Measurements from ENCODE around the gene MAML2. TPM values are rescaled to one million over a fixed set of nuclear protein-coding genes. Genes with fewer than 3 reads are reported as not detected.

Gene MAML2
- total and polyA plus RNA-seq, 9 of the 15 experiments (the other 6 are each of a cell fraction or from before 2014, with no cell fraction given): 0.79 to 6.8 (median 4.8) TPM

GRCh38 chr11:96038046-96038445 lies 304.9 kb downstream of the MAML2 start:
- H3K36me3 ChIP-seq (ENCODE audit: control insufficient read depth, insufficient read depth, low read length): no peaks in the 10 kb centered on the region
- DNase-seq (ENCODE audit: extremely low read depth in 1 of 4, low spot score in 3 of 4): no peak
- H3K4me1 ChIP-seq (replicated peaks in 1 of 2; ENCODE audit: control insufficient read depth in 2 of 2, insufficient read depth in 2 of 2, low read length in 2 of 2): no peaks in the 10 kb centered on the region
- no peak overlapping the region for H2AFZ ChIP-seq (ENCODE audit: low read depth, low read length)
- no peak overlapping the region for H3K4me3 ChIP-seq
- 79% methylated on average over 5 of the region's 5 CpGs for WGBS (ENCODE audit: insufficient coverage, low coverage, missing lambda C conversion rate)
- intact Hi-C loops (cut with micrococcal nuclease): no loop called here
- H3K79me2 ChIP-seq (ENCODE audit: control insufficient read depth, insufficient read depth, low read length): no peaks in the 10 kb centered on the region
- no peak for ATAC-seq
- no peak for FAIRE-seq
- CTCF ChIA-PET (ENCODE audit: low intra/inter-chr PET ratio): no interaction called here
- H4K20me1 ChIP-seq (replicated peaks; ENCODE audit: control insufficient read depth, insufficient read depth, low read length): no peaks in the 10 kb centered on the region
- in situ Hi-C loops (cut with MboI): no loop called here
- POLR2A ChIA-PET: no interaction called here
- TF ChIP-seq TFAM (CRISPR knock-in tag; conservative IDR thresholded peaks at IDR 0.05) (no peak), ELF4 (CRISPR knock-in tag; IDR thresholded peaks at IDR 0.05) (no peak), GTF2A2 (tag; IDR thresholded peaks at IDR 0.05) (no peak), ZBTB34 (CRISPR knock-in tag; IDR thresholded peaks at IDR 0.05) (no peak)
- TF ChIP-seq, protein P1, sequence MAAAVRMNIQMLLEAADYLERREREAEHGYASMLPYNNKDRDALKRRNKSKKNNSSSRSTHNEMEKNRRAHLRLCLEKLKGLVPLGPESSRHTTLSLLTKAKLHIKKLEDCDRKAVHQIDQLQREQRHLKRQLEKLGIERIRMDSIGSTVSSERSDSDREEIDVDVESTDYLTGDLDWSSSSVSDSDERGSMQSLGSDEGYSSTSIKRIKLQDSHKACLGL (CRISPR knock-in tag; IDR thresholded peaks at IDR 0.05; ENCODE audit: borderline replicate concordance, poor library complexity, severe bottlenecking): no peak
- TF ChIP-seq, protein P2, sequence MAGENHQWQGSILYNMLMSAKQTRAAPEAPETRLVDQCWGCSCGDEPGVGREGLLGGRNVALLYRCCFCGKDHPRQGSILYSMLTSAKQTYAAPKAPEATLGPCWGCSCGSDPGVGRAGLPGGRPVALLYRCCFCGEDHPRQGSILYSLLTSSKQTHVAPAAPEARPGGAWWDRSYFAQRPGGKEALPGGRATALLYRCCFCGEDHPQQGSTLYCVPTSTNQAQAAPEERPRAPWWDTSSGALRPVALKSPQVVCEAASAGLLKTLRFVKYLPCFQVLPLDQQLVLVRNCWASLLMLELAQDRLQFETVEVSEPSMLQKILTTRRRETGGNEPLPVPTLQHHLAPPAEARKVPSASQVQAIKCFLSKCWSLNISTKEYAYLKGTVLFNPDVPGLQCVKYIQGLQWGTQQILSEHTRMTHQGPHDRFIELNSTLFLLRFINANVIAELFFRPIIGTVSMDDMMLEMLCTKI (IDR thresholded peaks at IDR 0.05; ENCODE audit: partially characterized antibody): no peak
- TF ChIP-seq, protein P3, sequence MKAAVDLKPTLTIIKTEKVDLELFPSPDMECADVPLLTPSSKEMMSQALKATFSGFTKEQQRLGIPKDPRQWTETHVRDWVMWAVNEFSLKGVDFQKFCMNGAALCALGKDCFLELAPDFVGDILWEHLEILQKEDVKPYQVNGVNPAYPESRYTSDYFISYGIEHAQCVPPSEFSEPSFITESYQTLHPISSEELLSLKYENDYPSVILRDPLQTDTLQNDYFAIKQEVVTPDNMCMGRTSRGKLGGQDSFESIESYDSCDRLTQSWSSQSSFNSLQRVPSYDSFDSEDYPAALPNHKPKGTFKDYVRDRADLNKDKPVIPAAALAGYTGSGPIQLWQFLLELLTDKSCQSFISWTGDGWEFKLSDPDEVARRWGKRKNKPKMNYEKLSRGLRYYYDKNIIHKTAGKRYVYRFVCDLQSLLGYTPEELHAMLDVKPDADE (conservative IDR thresholded peaks at IDR 0.05; ENCODE audit: control insufficient read depth, low read depth, low read length): no peak
- no TSS peak for BruUV-seq (replicated peaks)
- no peaks in the 10 kb centered on the region for H3K9me1 ChIP-seq (ENCODE audit: control insufficient read depth, insufficient read depth, low read length)
- no peak overlapping the region for H3K4me2 ChIP-seq (ENCODE audit: insufficient read depth, low read length)
- H3K27me3 ChIP-seq (ENCODE audit: control insufficient read depth in 2 of 2, insufficient read depth in 2 of 2, low read length in 2 of 2): no peaks in the 10 kb centered on the region
- no peaks in the 10 kb centered on the region for H3K9me3 ChIP-seq (replicated peaks; ENCODE audit: control insufficient read depth, insufficient read depth, low read depth, low read length)
- no peak overlapping the region for H3K9ac ChIP-seq (ENCODE audit: insufficient read depth in 1 of 2, low read depth in 2 of 2, low read length in 2 of 2)
- no peak overlapping the region for H3K27ac ChIP-seq (ENCODE audit: extremely low read depth, low read depth, low read length)

Measured in K562 (cell line).